GM18520 (cell line): Measurements from ENCODE around the gene NAA80.

Experiments
- ATAC-seq: cut with Tn5 transposase; IDR thresholded peaks from one replicate; pipeline ENCODE4 v1.9.1; 2021; ENCODE audit not compliant: unreplicated experiment

Gene NAA80, protein sequence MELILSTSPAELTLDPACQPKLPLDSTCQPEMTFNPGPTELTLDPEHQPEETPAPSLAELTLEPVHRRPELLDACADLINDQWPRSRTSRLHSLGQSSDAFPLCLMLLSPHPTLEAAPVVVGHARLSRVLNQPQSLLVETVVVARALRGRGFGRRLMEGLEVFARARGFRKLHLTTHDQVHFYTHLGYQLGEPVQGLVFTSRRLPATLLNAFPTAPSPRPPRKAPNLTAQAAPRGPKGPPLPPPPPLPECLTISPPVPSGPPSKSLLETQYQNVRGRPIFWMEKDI

DNA sequence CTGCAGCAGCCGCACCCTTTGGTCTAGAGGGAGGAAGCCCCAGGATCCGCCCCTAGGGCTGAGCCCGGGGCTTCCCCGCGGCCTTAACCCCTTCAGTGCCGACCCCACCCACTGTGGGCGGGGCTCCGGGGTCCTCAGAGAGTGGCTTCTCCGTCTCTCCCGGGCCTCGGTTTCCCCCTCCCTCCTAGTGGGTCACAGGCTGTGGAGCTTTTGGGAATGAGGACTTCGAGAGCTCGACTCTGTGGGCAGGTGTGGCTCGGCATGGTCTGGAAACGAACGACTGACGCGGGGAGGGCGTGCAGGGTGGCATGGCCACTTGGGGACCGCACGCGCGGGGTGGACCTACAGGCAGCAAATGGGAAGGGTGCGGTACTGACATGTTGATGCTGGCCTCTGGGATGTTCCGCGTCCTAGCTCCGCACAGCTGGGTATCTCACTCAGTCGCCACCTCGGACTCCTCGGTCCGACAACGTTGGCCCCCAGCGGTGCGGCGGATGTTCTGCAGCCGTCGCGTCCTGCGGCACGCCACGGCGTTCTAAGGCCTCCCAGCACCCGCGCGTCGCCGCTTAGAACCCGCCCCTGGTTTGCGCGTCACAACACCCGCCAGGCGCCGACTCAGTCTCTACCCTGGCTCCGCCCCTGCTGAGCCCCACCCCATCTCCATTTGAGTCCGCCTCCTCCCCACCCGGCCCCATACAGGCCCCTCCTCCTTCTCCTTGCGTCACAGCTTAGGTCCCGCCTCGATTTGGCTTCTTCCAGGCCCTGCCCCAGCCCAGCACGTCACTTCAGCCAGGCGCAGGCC lies at the start of gene NAA80, which contains the start of gene HYAL3:
NAA80 (minus strand) TSS at position 570 of the 802 bp plus-strand sequence. CDS start 1,942 bp downstream, outside the sequence.
HYAL3 (minus strand) TSS at position 570 of the 802 bp plus-strand sequence. CDS start 3,803 bp downstream, outside the sequence.
- ATAC-seq = peak; percentile 72

DNA sequence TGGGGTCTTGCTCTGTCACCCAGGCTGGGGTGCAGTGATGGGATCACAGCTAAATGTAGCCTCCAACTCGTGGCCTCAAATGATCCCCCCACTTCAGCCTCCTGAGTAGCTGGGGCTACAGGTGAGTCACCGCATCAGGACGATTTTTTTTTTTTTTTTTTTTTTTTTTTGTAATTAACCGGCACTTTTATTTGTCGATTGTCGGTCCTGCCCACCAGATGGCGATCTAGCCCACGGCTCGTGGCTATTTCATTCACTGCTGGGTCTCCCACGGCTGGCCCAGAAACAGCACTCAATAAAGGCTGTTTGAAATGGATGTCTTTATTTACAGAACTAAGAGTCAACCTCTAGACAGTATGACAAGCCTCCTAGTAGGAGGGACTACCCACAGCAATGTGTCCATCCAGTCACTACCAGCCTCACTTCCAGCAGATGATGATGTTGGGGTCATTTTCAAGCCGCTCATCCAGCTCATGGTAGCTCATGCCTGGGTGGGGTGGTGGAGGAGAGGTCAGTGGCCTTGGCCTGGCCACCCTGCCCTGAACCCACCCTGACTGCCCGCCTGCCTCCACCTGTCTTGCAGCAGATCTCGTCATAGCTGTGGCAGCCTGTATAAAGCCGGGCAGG lies 48.1 kb upstream of the NAA80 start:
- ATAC-seq = no peak

DNA sequence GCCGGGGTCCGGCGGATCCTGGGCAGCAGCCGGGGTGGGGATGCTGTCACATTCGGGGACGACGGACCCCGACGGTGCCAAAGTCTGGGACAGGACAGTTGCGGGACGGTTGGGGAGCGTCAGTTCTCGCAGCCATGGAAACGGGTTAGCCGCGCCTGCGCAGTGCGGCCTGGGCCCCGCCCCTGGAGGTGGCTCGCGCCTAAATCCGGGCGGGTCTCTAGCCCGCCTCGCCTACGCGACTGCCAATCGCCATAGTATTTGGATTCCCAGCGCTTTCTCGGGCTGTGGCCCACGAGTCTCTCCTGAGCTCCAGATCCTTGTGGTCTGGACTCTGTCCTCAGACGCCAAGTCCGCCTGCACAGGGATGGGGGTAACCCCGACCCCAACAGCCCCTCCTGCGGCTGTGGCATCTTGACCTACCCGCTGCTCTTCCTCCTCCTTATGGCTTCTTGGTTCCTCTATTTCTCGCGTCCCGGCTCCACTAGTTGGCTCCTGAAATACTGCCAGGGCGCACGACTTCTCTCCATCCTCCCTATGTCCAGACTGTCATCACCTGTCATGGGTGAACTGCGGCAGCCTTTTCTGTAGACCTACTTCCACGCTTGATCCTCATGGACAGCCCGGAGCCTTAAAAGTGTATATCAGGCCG lies 46.5 kb upstream of the NAA80 start, which contains the start of gene ZMYND10:
ZMYND10 (minus strand) TSS at position 147 of the 649 bp plus-strand sequence. CDS start 153 bp downstream, outside the sequence.
- ATAC-seq = no peak

DNA sequence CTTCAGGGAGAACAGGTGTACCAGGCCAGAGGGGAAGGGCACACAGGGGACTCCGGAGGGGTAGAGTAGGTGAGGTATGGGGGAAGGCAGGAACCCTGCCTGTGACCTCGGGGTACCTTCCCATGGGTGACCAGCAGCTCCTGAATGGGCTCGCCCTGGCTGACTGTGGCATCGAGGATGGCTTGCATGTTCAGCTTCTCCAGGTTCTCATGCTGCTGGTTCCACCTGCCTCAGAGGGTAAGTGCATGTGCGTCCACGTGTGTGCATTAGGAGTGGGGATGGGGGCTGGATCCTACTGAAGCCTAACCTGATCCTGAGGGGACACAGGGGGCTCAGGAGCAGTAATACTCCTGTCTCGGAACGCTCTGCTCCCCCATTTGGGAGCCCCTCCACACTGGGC lies 45.8 kb upstream of the NAA80 start:
- ATAC-seq = no peak

DNA sequence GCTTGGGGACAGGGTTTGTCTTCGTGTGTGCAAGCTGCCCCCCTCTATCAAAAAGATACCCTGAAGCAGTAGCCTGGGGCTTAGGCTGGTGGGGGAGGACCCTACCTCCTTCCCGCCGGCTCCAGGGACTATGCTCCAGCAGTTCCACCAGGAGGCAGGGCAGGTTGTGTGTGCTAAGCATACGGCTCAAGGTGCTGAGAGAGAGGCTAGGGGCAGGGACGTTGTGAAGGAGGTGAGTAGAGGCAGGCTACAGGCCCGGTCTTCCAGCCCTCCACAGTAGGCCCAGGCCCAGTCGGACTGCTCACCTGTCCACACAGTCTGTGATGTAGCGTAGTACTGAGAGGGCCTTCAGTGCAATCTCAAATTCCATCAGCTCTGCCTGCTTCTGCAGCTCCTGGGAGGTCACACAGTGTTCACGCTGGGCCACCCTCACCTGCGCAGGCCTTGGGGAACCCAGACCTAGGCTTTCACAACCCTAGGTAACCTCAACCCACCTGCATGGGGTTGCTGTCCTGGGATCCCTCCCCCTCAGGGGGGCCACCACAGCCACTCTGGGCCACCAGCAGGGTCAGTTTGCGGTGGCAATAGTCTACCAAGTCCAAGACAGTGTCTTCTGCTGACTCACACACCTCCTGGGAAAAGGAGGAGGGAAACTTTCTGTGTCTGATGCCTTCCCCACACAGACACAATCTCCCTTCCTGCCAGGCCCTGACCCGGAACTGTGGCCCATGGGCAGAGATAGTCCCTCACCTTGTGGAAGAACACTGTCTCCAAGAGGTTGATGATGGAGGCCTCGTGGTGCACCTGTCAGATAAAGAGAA lies 43.8 kb upstream of the NAA80 start:
- no peak for ATAC-seq

DNA sequence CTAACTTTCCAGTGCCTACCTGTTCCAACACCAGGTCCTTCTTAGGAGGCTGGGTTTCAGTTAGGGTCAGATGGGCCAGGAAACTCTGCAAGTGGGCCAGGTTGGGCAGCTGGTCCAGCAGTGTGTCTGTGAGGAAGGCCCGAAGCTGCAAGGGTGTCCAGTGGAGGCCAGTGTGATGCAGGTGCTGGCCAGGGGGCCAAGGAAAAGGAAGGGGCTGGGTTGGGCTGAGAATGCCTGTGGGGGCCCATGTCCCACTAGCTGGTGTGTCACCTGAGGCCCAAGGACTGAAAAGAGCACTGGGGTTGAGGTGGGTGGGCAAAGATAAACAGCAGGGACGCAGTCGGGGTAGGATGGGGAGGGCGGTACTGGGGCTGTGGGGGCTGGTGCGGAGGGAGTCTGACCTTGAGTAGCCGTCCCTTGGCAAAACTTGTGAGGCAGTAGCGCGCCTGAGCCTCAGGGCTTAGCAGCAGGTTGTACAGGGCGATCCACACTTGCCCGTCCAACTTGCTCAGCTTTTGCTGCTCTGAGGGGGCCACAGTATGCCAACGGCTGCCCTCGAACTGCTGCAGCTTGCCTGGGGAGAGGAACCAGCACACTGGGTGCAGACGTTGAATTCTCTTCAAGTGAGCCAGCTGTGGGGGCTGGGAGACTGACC lies 42.9 kb upstream of the NAA80 start:
- no peak for ATAC-seq

DNA sequence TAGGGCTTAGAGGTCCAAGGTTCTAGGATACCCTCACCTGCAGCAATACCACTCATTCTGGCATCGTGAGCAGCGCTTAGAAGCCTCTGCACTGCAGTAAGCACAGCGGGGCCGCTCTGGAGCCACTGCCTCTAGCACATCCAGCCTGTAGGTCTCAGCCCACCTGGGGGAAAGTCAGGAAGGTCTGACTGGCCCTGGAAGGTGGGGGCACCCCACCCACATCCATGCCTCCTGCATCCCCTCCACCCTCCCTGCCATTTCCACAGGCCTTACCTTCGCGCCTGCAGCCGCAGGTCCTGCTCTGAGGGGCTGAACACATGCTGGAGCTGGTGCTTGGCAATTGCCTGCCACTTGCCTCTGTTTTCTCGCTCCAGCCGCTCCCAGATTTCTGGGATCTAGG lies 42.3 kb upstream of the NAA80 start:
- no peak for ATAC-seq

DNA sequence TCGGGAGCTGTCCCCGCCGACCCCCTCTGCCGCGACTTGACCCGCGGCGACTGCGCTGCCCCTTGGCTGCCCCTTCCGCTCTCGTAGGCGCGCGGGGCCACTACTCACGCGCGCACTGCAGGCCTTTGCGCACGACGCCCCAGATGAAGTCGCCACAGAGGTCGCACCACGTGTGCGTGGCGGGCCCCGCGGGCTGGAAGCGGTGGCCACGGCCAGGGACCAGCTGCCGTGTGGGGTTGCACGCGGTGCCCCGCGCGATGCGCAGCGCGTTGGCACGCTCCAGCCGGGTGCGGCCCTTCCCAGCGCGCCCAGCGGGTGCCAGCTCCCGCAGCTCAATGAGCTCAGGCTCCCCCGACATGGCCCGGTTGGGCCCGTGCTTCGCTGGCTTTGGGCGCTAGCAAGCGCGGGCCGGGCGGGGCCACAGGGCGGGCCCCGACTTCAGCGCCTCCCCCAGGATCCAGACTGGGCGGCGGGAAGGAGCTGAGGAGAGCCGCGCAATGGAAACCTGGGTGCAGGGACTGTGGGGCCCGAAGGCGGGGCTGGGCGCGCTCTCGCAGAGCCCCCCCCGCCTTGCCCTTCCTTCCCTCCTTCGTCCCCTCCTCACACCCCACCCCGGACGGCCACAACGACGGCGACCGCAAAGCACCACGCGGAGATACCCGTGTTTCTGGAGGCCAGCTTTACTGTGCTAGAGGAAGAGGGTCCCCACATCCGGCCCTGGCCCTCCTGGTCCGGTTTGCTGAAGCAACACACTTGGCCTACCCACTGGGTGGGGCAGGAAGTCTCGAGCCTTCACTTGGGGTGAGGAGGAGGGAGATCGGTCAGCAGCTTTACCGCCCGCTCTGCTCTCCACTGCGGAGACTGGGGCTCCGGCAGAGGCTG lies 41.5 kb upstream of the NAA80 start, which contains the start of gene RASSF1:
RASSF1 (minus strand) TSS at position 389 of the 882 bp plus-strand sequence; CDS start at position 358, 31 bp downstream.
- no peak for ATAC-seq

DNA sequence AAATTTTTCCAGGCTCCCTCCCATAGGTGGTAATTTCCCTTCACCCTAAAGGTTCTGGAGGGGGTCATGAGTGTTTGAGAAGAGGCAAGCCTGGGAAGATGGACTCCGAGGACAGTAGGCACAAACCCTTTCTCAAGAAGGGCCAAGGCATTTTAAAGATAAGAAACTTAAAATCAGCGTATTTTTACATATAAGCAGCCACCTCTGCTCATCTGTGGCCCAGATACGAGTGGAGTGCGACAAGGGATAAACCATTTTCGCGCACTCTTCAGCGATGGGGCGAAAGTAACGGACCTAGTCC lies 40.9 kb upstream of the NAA80 start:
- ATAC-seq = no peak

DNA sequence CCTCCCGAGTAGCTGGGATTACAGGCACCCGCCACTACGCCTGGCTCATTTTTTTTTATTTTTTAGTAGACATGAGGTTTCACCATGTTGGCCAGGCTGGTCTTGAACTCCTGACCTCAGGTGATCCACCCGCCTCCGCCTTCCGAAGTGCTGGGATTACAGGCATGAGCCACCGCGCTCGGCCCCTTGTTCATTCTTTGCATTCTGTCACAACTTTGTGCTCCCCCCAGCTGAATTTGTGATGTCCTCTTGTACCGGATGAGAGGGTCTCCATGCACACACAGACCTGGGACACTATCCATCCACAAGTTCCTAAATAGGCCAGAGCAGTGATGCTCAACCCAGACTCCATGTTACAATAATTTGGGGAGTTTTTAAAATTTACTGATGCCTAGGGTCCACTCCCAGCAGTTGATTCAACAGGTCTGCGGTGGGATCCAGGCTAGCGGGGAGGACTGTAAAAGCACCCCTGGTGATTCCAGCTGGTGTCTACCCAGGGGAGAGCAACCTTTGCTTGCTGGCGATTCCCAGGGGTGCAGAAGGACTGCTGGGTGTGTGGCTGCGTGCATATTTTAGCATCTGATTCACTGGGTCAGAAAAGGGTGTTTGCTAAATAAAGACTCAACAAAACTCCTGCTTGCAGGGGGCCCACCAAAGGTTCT lies 40.4 kb upstream of the NAA80 start:
- ATAC-seq = no peak

DNA sequence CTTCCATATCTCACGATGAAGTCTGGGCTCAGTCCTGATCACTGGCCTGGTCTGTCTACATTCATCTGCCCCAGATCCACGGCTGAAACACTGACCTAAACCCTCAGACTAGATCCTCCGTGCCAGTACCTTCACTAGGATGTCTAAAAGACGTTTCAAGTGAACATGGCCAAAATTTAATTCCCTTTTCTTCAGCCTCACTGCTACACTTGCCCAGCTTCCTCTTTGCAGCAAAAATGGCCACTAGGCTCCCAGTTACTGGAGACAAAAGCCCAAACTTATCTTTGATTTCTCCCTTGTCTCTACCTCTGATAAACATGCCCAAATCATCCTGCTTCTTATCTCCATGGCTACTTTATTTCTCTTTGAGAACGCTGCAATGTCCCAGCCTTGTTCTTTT lies 39.8 kb upstream of the NAA80 start:
- no peak for ATAC-seq

DNA sequence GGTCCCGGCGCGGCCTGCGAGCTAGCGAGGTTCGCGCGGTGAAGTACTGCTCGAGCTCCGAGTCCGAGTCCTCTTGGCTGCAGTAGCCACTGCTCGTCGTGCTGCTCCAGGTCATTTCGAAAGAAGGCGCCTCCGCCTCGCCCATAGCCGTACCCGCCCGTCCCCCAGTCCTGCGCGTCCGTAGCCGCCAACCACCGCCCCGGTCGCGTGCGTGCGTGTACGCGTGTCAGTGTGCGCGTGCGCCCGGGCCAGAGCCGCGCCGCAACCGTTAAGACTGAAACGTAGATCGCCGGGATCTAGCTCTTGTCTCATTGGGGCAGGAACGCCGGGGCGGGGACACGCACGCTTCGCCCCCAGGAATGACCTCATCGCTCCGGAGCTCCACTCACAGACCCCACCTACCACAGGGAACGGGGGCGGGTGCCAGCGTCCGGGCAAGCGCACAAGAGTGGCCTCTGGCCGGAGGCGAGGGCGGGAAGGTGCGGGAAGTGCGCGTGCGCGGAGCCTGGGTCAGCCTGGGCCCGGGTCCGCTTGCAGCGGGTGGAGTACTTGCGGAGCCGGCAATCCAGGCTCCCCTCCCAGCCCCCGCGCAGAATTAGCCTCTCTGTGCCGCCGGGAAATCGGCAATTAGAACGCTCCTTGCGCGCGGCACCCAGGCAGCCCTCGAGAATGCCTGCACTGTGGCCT lies 38.1 kb upstream of the NAA80 start:
- peak; percentile 72 for ATAC-seq

DNA sequence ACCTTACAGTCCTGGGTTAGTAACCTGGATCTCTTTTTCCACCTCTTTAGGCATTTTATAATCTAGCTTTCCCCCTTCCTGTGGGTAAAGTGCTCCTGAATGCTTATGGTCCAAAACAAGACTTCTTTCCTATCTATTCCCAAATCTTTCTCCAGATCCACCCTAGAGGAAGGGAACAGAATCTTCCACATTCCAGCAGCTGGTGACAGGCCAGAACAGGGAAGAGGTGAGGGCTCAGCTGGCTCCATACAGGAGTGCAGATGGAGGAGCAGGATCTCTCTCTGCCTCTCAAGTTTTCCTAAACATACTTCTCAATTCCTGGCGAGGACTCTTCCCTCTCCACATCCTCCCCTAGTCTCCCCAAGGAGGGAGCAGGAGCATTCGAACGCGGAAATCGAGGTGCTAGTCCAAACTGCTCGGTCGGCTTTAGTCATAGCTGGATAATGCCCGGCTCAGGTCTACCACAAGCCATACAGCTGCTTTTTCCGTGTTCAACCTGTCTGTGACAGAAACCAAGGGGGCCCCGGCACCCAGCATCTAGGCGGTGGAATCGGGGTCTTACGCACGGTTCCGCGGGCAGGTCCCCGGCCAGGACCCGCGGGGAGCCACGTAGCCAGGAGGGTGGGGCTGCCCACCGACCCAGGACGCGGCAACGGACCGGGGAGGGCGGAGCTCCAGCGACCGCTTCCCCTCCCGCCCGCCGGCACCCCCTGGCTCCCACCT lies 37.4 kb upstream of the NAA80 start:
- ATAC-seq = peak; percentile 19

DNA sequence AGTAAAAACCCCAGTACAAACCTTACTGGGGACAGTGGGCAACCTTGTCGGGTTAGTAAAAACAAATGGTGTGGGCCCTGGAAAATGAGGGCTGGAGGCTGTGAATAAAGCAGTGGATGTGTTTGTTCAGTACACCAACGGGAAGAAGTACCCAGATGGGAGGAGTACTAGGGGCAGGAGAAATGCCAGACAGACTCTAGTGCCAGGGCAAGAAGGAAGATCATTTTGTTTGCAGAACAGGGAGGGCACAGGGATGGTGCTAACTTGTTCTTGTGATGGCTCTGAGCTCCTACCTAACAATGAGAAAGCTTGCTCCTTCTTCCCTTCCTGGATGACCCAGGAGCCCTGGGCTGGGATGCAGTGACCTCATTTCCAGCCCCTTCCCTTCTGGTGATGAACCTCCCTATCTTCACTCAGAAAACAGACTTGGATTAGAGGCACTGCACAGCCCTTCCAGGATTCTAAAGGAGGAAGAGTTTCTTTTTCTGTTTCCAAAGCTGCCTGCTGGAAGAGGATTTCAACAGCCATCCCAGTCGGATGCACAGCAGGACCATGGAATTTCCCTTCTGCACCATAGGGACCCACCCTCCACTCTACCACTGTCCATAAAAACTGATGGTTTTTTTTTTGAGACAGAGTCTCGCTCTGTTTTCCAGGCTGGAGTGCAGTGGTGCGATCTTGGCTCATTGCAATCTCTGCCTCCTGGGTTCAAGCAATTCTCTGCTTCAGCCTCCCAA lies 35.3 kb upstream of the NAA80 start:
- no peak for ATAC-seq

DNA sequence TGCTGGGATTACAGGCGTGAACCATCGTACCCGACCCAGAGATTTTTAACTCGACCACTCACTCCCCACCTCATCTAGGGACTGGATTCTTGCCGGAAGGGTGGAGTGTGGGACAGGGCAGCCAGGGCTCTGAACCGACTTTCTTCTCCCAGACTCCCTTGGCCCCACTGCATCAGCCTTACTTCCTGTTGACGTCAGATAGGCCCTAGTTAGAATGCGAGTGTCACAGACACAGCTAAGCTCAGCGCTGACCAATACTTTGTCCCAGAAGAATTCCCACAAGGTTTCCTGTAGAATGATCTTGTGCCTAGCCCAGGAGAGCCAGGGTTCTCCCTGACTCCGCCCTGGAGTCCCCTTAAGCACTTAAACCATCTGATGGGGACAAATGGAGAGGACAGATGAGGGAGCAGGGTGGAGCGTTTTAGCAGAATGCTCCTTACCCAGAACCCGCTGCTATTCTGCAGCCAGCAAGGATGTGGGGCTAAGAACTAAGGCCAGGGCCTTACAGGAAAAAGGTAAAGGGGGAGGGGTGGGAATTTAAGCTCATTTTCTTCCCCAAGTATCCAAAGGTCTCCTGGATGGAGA lies 34.6 kb upstream of the NAA80 start:
- ATAC-seq = no peak

DNA sequence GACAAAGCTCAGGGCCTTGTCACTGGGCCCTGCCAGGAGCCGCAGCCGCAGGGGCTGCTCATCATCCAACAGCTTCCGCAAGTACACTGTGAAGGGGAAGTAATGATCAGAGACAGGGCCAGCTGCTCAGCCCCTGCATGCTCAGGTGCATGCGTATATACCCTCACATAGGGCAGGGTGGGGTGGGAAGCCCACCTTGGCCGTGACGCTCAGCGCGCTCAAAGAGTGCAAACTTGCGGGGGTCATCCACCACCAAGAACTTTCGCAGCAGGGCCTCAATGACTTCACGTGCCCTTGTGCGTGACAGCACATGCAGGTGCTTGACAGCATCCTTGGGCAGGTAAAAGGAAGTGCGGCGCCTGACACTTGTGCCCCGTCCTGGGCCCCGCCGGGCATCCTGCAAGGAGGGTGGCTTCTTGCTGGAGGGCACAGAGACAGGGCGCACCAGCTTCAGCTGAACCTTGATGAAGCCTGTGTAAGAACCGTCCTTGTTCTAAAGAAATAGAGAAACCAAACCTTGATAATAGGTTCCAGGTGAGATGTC lies 32.2 kb upstream of the NAA80 start:
- no peak for ATAC-seq
